ENCODE measurements around the gene SNIP1.

SNIP1 gene

GRCh38 chr1:37570528-37571334 is 16.6 kb upstream of the SNIP1 start:
- no peak for TF ChIP-seq CTCF (IDR thresholded peaks at IDR 0.05; ENCODE audit: low read depth, low read length)
- no peak for TF ChIP-seq EZH2phosphoT487 (IDR thresholded peaks at IDR 0.05; ENCODE audit: low read depth)
- H4K20me1 ChIP-seq (ENCODE audit: insufficient read depth, low read length) = no peaks in the 10 kb centered on the region
- no peak overlapping the region for H3K4me3 ChIP-seq (ENCODE audit: low read length)
- H2AFZ ChIP-seq (ENCODE audit: low read depth, low read length) = no peak overlapping the region
- H3K27me3 ChIP-seq (ENCODE audit: low read depth, low read length) = no peaks in the 10 kb centered on the region
- peaks cover 11% of the 10 kb centered on the region for H3K4me1 ChIP-seq (ENCODE audit: low read length)
- peaks cover 65% of the 10 kb centered on the region for H3K36me3 ChIP-seq (replicated peaks; ENCODE audit: low read depth, low read length)
- H3K9me3 ChIP-seq (ENCODE audit: insufficient read depth, low read length) = no peaks in the 10 kb centered on the region
- no peaks in the 10 kb centered on the region for H3K79me2 ChIP-seq (ENCODE audit: low read length)
- H3K4me2 ChIP-seq (ENCODE audit: low read length) = no peak overlapping the region
- no peak overlapping the region for H3K9ac ChIP-seq (ENCODE audit: low read length)
- no peak overlapping the region for H3K27ac ChIP-seq (ENCODE audit: low read length)

GRCh38 chr1:37567023-37567422 is 12.9 kb upstream of the SNIP1 start:
- H3K4me3 ChIP-seq (ENCODE audit: low read length) = no peak overlapping the region

GRCh38 chr1:37564892-37565291 is 10.8 kb upstream of the SNIP1 start:
- H3K79me2 ChIP-seq (ENCODE audit: low read length) = no peaks in the 10 kb centered on the region
- no peak overlapping the region for H3K4me3 ChIP-seq (ENCODE audit: low read length)
- H2AFZ ChIP-seq (ENCODE audit: low read depth, low read length) = no peak overlapping the region
- H3K4me2 ChIP-seq (ENCODE audit: low read length) = no peak overlapping the region
- H3K27ac ChIP-seq (ENCODE audit: low read length) = no peak overlapping the region
- no peak overlapping the region for H3K9ac ChIP-seq (ENCODE audit: low read length)
- no peaks in the 10 kb centered on the region for H3K27me3 ChIP-seq (ENCODE audit: low read depth, low read length)
- no peaks in the 10 kb centered on the region for H4K20me1 ChIP-seq (ENCODE audit: insufficient read depth, low read length)
- no peaks in the 10 kb centered on the region for H3K9me3 ChIP-seq (ENCODE audit: insufficient read depth, low read length)
- peaks cover 36% of the 10 kb centered on the region for H3K36me3 ChIP-seq (replicated peaks; ENCODE audit: low read depth, low read length)
- TF ChIP-seq EZH2phosphoT487 (IDR thresholded peaks at IDR 0.05; ENCODE audit: low read depth) (no peak), CTCF (IDR thresholded peaks at IDR 0.05; ENCODE audit: low read depth, low read length) (no peak)
- no peaks in the 10 kb centered on the region for H3K4me1 ChIP-seq (ENCODE audit: low read length)

More at GRCh38 chr1:37567023-37567422, 12.9 kb upstream of the SNIP1 start:
- Histone ChIP-seq H3K27me3 (ENCODE audit: low read depth, low read length) (no peaks in the 10 kb centered on the region), H2AFZ (ENCODE audit: low read depth, low read length) (no peak overlapping the region), H3K4me2 (ENCODE audit: low read length) (no peak overlapping the region), H3K27ac (ENCODE audit: low read length) (no peak overlapping the region), H3K4me1 (ENCODE audit: low read length) (no peaks in the 10 kb centered on the region), H4K20me1 (ENCODE audit: insufficient read depth, low read length) (no peaks in the 10 kb centered on the region), H3K9ac (ENCODE audit: low read length) (no peak overlapping the region), H3K9me3 (ENCODE audit: insufficient read depth, low read length) (no peaks in the 10 kb centered on the region), H3K36me3 (replicated peaks; ENCODE audit: low read depth, low read length) (peaks cover 40% of the 10 kb centered on the region), H3K79me2 (ENCODE audit: low read length) (no peaks in the 10 kb centered on the region)
- TF ChIP-seq EZH2phosphoT487 (IDR thresholded peaks at IDR 0.05; ENCODE audit: low read depth) (no peak), CTCF (IDR thresholded peaks at IDR 0.05; ENCODE audit: low read depth, low read length) (no peak)

GRCh38 chr1:37562984-37563383 is 8.9 kb upstream of the SNIP1 start:
- Histone ChIP-seq H3K9ac (ENCODE audit: low read length) (no peak overlapping the region), H3K36me3 (replicated peaks; ENCODE audit: low read depth, low read length) (peaks cover 22% of the 10 kb centered on the region), H3K27me3 (ENCODE audit: low read depth, low read length) (no peaks in the 10 kb centered on the region), H3K79me2 (ENCODE audit: low read length) (no peaks in the 10 kb centered on the region), H3K4me3 (ENCODE audit: low read length) (no peak overlapping the region), H3K27ac (ENCODE audit: low read length) (no peak overlapping the region), H4K20me1 (ENCODE audit: insufficient read depth, low read length) (no peaks in the 10 kb centered on the region), H3K4me1 (ENCODE audit: low read length) (no peaks in the 10 kb centered on the region), H2AFZ (ENCODE audit: low read depth, low read length) (no peak overlapping the region), H3K9me3 (ENCODE audit: insufficient read depth, low read length) (no peaks in the 10 kb centered on the region), H3K4me2 (ENCODE audit: low read length) (no peak overlapping the region)
- TF ChIP-seq CTCF (IDR thresholded peaks at IDR 0.05; ENCODE audit: low read depth, low read length) (no peak), EZH2phosphoT487 (IDR thresholded peaks at IDR 0.05; ENCODE audit: low read depth) (no peak)

Data from OCI-LY3 (cell line).